ENCODE results near the gene BCKDHA. TPM values are rescaled to one million over a fixed set of nuclear protein-coding genes. Genes with fewer than 3 reads are reported as not detected.
"Not testable (repeated sequence)": the region's sequence is repeated elsewhere in the genome, so short reads cannot be mapped to it uniquely, and the experiment has no call there.

Gene BCKDHA
- total RNA-seq, 1 experiment from 2014 or later, result 58.6 TPM

GRCh38 chr19:41363371-41363752, 34.3 kb upstream of the BCKDHA start:
- H3K36me3 ChIP-seq, result peaks cover 21% of the 10 kb centered on the region
- no peaks in the 10 kb centered on the region for H3K9me3 ChIP-seq
- no peak for DNase-seq
- H3K4me3 ChIP-seq, result peak overlapping the region; percentile 83
- H3K27me3 ChIP-seq, result no peaks in the 10 kb centered on the region

- Histone ChIP-seq H3K36me3 (peaks cover 21% of the 10 kb centered on the region), H3K27me3 (no peaks in the 10 kb centered on the region), H3K9me3 (no peaks in the 10 kb centered on the region), H3K4me3 (peak within 1 kb of the TSS; percentile 83)
- peak; percentile 99 for DNase-seq
Measured at GRCh38 chr19:41363753-41364523, 33.7 kb upstream of the BCKDHA start, which contains the start of gene B9D2. B9D2 (minus strand) TSS chr19:41364149; CDS start chr19:41363519, 630 bp downstream.

GRCh38 chr19:41364524-41365391, 32.9 kb upstream of the BCKDHA start:
- no peaks in the 10 kb centered on the region for H3K9me3 ChIP-seq
- peaks cover 21% of the 10 kb centered on the region for H3K36me3 ChIP-seq
- H3K27me3 ChIP-seq, result no peaks in the 10 kb centered on the region
- no peak for DNase-seq
- peak overlapping the region; percentile 83 for H3K4me3 ChIP-seq

- no peak overlapping the region for H3K4me3 ChIP-seq
Measured at GRCh38 chr19:41366089-41366488, 31.5 kb upstream of the BCKDHA start.

GRCh38 chr19:41367848-41368301, 29.7 kb upstream of the BCKDHA start:
- DNase-seq, result peak; percentile 73
- no peak overlapping the region for H3K4me3 ChIP-seq
- peaks cover 15% of the 10 kb centered on the region for H3K36me3 ChIP-seq
- H3K27me3 ChIP-seq, result no peaks in the 10 kb centered on the region
- H3K9me3 ChIP-seq, result no peaks in the 10 kb centered on the region

More at GRCh38 chr19:41366089-41366488, 31.5 kb upstream of the BCKDHA start:
- H3K27me3 ChIP-seq, result no peaks in the 10 kb centered on the region
- H3K36me3 ChIP-seq, result peaks cover 16% of the 10 kb centered on the region
- no peak for DNase-seq
- no peaks in the 10 kb centered on the region for H3K9me3 ChIP-seq

GRCh38 chr19:41369769-41370168, 27.8 kb upstream of the BCKDHA start:
- Histone ChIP-seq H3K27me3 (no peaks in the 10 kb centered on the region), H3K9me3 (no peaks in the 10 kb centered on the region), H3K36me3 (peaks cover 16% of the 10 kb centered on the region), H3K4me3 (no peak overlapping the region)
- no peak for DNase-seq

GRCh38 chr19:41371119-41371518, 26.5 kb upstream of the BCKDHA start:
- peaks cover 14% of the 10 kb centered on the region for H3K36me3 ChIP-seq
- not testable (repeated sequence) for H3K4me3 ChIP-seq, H3K27me3 ChIP-seq, H3K9me3 ChIP-seq, DNase-seq

GRCh38 chr19:41371541-41371940, 26.1 kb upstream of the BCKDHA start:
- no peak overlapping the region for H3K4me3 ChIP-seq
- H3K36me3 ChIP-seq, result peaks cover 14% of the 10 kb centered on the region
- H3K27me3 ChIP-seq, result no peaks in the 10 kb centered on the region
- no peak for DNase-seq
- H3K9me3 ChIP-seq, result no peaks in the 10 kb centered on the region

- no peak overlapping the region for H3K4me3 ChIP-seq
- no peak for DNase-seq
- H3K27me3 ChIP-seq, result no peaks in the 10 kb centered on the region
- H3K9me3 ChIP-seq, result no peaks in the 10 kb centered on the region
- peaks cover 10% of the 10 kb centered on the region for H3K36me3 ChIP-seq
Measured at GRCh38 chr19:41372501-41372900, 25.1 kb upstream of the BCKDHA start.

GRCh38 chr19:41373993-41374392, 23.6 kb upstream of the BCKDHA start:
- H3K9me3 ChIP-seq, result no peaks in the 10 kb centered on the region
- H3K36me3 ChIP-seq, result peaks cover 10% of the 10 kb centered on the region
- no peak overlapping the region for H3K4me3 ChIP-seq
- no peaks in the 10 kb centered on the region for H3K27me3 ChIP-seq
- peak; percentile 92 for DNase-seq

GRCh38 chr19:41376241-41376997, 21.2 kb upstream of the BCKDHA start, which contains the start of gene TMEM91:
TMEM91 (plus strand) TSS chr19:41376533; CDS start chr19:41378310, 1,777 bp downstream.
- Histone ChIP-seq H3K9me3 (no peaks in the 10 kb centered on the region), H3K36me3 (peaks cover 15% of the 10 kb centered on the region), H3K27me3 (no peaks in the 10 kb centered on the region), H3K4me3 (no peak within 1 kb of the TSS)
- no peak for DNase-seq

- H3K27me3 ChIP-seq, result no peaks in the 10 kb centered on the region
- peaks cover 13% of the 10 kb centered on the region for H3K36me3 ChIP-seq
- DNase-seq, result no peak
- no peaks in the 10 kb centered on the region for H3K9me3 ChIP-seq
- H3K4me3 ChIP-seq, result no peak overlapping the region
Measured at GRCh38 chr19:41376998-41377365, 20.6 kb upstream of the BCKDHA start.

GRCh38 chr19:41377977-41378709, 19.5 kb upstream of the BCKDHA start:
- Histone ChIP-seq H3K9me3 (no peaks in the 10 kb centered on the region), H3K36me3 (peaks cover 24% of the 10 kb centered on the region), H3K4me3 (no peak overlapping the region), H3K27me3 (no peaks in the 10 kb centered on the region)
- DNase-seq, result no peak

GRCh38 chr19:41381536-41381935, 16.1 kb upstream of the BCKDHA start:
- H3K27me3 ChIP-seq, H3K4me3 ChIP-seq, DNase-seq, H3K9me3 ChIP-seq: not testable (repeated sequence)
- H3K36me3 ChIP-seq, result peaks cover 32% of the 10 kb centered on the region

- no peaks in the 10 kb centered on the region for H3K9me3 ChIP-seq
- DNase-seq, result no peak
- H3K27me3 ChIP-seq, result no peaks in the 10 kb centered on the region
Measured at GRCh38 chr19:41384351-41384750, 13.3 kb upstream of the BCKDHA start.

GRCh38 chr19:41386442-41386841, 11.2 kb upstream of the BCKDHA start:
- DNase-seq, result no peak
- peaks cover 55% of the 10 kb centered on the region for H3K36me3 ChIP-seq
- no peaks in the 10 kb centered on the region for H3K9me3 ChIP-seq
- no peaks in the 10 kb centered on the region for H3K27me3 ChIP-seq
- H3K4me3 ChIP-seq, result no peak overlapping the region

More at GRCh38 chr19:41384351-41384750, 13.3 kb upstream of the BCKDHA start:
- H3K4me3 ChIP-seq, result no peak overlapping the region
- peaks cover 46% of the 10 kb centered on the region for H3K36me3 ChIP-seq
